Hindlimb muscle (tissue), 1 donor: ENCODE data around the gene DCANP1. TPM values are rescaled to one million over a fixed set of nuclear protein-coding genes. Genes with fewer than 3 reads are reported as not detected.
"Not testable (repeated sequence)": the region's sequence is repeated elsewhere in the genome, so short reads cannot be mapped to it uniquely, and the experiment has no call there.

ENCODE experiments used
- DNase-seq: peaks from one replicate; pipeline ENCODE4 v3.0.0-alpha.2; 2013
- polyA plus RNA-seq: library from polyadenylated mRNA; unstranded; fragments of 120-200 nt; gene quantifications from one replicate; pipeline ENCODE4 v1.2.1, GENCODE V29; 2013; ENCODE audit not compliant: insufficient read length

The DCANP1 gene, protein sequence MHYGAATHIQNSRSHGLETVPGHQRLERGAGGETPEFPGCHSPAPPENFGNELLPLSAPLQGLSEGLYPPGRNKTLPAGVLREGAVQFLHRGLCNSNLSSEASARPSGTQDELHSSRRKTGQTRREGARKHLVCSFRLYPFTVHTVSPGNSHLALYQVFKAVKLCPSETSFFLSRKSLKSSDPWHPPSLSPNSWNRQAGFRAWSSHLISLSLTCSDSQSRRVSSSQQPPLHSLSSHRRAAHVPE
- not detected for polyA plus RNA-seq

DNA sequence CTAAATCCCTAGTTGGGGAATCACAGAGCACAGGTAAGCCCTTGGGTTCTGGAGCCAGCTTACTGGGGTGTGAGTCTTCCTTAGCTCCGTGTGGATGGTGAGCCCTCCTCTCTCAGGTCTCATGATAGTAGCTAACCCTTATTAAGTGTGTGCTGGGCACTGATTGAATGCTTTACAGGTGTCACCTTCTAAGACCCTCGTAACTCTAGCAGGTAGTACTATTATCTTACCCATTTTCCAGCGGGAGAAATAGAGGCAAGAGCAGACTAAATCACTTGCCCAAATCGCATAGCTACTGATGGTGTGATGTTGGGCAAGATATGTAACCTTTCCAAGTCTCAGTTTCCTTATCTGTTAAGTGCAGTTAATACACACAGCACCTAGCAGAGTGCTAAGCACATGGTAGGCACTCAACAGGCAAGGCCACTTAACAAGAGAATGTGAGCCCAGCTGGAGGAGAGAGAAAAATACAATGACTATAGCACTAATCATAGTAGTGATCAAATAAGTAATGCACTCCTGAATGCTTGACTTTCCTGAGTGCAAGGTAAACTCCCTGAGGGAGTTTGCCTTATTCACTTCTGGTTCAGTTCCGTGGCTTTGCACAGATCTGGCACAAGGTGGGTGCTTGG lies at the start of gene DCANP1:
DCANP1 (minus strand) TSS at position 51 of the 632 bp plus-strand sequence. CDS start 240 bp downstream, outside the sequence.
- no peak for DNase-seq

DNA sequence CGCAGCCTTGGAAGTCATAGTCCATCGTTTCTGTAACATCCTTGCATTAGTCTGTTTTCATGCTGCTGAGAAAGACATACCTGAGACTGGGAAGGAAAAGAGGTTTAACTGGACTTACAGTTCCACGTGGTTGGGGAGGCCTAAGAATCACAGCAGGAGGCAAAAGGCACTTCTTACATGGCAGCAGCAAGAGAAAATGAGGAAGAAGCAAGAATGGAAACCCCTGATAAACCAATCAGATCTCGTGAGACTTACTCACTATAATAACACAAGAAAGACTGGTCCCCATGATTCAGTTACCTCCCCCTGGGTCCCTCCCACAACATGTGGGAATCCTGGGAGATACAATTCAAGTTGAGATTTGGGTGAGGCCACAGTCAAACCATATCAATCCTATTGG lies 48.4 kb upstream of the DCANP1 start:
- DNase-seq, result not testable (repeated sequence)

DNA sequence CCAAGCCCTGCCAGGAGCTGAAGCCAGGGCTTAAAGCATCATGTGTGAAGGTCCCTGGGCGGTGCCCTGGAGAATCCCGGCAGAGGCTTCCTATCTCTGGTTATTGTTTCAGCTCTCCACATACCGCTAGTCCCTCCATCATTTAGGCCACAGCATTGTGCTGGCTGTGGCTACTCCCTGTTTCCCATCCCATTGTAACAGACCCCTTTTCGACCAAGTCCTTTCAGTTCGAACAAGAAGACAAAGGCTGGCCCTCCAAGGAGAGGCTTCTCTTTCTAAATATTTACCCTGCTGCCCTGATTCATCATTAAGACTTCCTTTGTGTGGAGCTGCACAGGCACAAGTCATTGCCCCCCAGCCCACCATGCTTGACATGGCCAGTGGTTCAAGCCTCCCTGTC lies 47.0 kb upstream of the DCANP1 start:
- DNase-seq, result no peak

DNA sequence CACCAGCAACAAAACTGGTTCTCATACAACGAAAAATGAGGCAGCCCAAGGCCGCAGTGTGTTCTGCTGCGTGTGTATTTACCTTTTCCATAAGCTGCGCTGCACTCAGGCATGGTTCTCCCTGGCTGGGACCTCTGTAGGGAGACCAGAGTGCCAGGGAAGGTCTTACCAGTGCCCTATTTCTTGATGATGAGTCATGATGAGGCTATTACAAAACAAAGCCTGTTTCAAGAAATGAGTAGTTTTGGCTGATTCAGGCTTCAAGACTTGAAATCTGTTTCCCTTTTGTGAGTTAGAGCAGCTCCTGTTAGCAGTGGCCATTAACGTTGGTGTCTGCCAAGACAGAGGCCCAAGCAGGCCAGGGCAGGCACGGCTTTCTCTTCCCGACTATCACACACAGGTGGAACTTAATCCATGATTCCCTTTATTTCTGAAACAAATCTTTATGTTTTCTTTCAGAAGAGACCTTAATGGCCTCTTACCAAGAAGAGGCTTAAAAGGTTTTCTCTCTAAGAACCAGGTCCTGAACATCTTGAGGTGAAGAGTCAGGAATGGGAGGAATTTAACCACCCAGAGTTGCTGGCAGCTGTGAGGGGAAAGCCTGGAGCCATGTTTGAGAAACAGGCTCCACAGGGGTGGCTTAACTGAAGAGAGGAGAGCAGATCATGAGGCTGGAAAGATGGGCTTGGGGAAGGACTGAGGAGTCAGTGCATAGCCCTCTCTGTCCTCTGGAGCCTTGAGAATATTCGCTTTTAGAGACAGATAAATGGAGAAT lies 46.4 kb upstream of the DCANP1 start:
- no peak for DNase-seq

DNA sequence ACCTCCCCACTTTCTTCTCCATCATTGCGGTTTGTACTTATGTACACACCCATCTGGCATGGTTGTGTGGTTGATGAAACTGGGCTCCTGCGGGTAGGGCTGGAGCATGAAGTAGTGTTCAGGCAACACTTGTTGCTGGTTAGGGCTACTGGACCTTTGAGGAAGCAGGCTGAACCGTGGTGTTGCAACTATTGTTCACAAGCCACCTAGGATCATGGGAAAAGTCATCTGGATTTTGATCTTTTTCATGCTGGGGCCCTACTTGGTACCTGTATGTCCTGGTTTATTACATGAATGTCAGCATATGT lies 45.1 kb upstream of the DCANP1 start:
- DNase-seq, result no peak

DNA sequence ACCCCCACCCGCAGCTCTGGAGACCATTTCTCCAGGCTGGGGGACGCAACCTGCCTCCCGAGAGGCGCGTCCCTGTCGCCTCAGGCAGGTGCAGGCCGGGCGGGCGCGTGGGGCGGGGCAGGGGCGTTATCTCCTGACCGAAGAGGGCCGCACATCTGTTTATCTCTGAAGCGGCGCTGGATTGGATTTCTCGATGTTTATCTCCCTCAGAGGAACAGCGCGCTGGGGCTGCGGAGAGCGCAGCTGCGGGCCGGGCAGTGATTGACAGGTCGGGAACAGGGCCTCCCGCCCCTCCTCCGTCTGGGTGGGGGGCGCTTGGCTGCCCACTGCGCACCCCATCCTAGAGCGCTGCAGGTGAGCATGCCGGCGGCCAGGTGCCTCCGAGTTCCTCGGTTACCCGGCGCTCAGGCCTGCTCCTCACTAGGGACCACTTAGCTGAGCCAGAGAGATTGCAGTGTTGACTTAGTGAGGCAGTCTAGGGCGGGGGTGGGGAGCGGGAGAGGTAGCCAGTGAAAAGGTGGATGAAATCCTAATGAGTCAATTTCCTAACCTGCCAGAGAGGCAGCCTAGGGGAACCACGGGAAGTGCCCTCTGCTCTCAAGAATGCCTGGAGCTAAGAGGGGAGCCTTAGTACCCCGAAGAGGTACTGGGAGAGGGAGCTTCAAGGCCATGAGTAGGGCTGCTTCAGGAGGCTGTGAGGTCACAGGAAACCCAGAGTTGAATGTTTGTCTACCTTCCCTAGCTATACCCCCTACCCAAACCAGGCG lies 44.6 kb upstream of the DCANP1 start:
- no peak for DNase-seq

DNA sequence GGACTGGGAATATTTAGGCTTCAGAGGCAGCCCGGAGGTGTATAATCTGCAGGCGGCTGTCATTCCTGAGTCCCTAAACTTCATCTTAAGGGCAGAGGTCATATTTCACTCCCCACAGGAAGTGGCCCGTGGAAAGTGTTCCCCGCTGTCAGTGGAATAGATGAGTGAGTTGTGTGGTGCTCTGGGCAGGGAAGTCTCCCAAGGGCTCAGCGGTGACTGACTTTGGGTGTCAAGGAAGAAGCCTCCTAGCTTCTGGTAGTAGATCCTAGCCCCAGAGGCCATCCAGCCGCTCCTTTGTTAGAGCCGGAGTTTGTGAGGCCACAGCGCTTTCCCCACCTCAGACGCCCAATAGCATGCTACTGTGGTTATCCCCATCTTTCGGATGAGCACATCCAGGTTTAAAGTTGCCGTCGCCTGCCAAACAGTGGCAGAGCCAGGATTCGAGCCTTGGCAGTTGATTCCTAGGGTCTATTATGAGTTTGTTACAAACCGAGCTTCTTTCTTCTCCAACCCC lies 43.9 kb upstream of the DCANP1 start:
- DNase-seq, result no peak

DNA sequence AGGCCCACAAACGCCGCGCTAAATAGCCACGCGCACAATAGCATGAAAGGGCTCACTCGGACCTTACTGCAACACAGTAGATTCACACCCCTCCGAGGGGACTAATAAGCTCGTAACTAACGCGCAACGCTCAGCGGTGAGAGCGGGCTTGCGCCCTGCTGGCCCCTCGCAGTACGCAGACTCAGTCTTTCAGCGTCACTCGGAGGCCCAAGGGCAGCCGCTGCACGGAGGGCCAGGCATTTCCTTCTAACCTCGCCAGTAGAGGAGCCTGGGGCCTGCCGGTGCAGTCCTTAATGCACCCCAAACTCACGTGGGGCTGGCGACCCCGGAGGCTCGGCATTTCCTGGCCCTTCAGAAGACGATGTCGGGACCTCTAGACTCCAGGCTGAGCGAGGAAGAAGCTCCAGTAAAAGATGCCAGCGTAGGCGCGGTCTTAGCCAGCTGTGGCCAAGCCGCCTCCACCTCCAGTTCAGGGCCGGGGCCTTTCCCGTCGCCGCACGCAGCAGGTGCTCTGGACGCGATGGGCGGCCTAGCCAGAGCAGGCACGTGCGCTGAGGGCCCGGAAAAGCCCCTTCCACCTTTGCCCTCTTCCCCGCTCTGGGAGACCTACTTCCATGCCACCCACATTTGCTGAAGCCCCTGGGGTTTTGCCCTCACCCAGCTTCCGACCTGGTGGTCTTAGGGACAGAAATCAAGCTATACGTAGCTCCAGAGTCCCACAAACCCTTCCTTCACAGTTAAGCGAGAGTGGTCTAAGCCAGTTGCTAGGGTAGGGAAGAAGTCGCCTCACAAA lies 43.3 kb upstream of the DCANP1 start:
- DNase-seq, result no peak

DNA sequence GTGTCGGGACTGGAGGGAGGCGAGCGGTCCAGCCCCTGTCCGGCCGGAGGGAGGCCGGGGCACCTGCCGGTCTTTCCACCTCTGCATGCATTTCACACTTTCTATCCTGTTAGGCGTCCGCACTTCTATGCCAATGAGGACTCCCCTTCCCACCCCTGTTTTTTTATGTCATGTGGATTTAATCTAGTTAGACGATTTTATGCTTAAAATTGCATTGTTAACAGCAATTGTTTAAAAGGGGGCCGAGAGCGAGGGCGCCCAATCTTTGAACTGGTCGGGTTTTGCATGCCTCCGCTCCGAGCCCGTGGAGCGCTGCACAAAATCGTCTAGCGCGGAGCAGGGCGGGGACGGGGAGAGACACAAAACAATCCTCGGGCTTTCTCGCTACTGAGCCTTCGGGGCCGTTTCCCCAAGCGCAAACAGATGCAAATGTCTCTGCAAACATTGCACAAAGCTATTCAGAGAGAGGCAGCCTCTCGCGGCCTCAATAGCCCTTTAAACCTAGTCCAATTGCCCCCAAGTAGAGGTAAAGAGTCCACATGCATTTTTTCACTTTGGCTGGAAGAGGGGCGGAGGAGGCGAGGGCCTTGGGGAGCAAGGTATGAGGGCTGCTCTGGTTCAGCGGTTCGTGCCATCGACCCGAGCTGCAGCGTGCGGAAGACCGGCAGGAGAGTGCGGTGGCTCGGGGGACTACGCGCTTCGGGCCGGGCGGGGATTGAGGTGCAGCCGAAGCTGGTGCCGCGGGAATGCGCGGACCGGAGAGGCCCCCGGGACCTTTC lies 42.5 kb upstream of the DCANP1 start:
- no peak for DNase-seq

DNA sequence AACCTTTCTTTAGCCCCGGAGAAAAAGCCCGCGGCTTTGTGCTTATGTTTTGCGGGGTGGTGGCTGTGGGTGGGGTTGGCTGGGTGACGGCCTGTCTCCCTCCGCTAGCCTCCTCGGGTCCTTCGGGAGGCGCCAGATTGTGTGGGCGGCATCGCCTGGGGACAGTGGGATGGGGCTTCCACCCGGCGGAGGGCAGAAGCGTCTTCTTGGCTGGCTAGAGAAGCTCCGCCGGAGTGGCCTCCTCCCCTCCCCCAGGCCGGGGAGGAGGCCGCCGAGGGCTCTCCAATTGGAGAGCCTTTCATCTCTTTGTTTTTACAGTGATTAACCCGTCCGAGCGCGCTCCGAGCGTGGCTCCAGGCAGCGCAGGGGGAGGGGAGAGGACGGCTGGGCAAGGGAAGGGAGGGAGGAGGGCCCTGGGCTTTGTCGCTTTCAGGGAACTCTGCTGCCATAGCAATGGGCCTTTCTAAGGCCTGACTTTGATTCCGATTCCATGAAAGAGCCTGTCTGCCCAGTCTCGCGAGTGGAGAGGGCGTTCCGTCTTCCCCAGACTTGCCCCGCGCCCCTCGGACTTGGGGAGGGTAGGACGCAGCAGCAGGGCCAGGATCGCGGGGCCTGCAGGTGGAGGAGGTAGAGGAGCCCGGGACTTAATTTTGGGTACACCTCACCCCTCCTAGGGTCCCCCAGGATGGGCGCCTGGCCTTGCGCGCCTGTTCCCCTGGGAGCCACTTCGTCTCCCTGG lies 41.7 kb upstream of the DCANP1 start:
- peak; percentile 23 for DNase-seq

DNA sequence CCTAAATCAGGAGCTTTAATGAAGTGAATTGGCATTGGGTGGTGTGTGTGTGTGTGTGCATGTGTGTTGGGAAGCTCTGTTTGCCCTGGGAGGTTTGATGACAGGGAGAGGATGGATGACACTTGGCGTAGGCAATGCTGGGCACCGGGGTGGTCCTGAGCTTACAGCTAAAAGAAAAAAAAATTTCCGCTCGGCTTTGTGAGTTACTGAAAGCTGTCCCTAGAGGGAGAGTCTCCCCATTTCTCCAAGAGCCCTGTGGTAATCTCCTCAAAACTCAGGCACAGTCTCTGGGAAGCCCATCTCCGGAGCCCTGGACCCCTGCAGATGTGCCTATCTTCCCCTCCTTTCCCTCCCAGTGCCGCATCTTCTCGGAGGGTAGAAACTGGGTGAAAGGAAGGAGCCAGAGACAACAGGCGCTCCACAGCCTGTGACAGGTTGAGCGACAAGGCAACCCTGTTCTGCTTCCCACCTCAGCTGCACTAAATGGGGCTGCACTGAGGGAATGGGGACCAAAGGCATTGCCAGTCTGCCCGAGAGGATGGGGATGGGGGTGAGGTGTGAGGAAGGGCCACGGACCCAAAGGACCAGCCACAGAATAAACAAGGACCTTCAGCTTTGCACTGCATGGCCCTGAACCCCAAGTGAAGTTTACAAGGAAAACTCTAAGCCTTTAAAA lies 40.8 kb upstream of the DCANP1 start:
- no peak for DNase-seq

DNA sequence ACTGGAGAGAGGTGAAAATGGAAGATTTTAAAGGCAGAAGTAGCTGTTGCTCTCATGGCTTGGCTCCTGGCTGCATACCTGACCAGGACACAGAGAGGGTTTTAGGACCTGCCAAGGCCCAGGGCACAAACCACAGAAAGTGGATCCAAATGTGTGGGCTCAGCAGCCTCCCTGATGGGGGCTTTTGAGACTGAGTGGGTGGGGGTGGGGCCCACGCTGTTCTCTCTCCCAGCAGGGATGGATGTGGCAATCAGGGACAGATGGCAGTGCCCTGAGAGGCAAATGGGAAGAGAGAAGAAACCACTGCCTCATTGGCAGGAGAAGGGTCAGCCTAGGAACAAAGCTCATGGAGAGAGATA lies 39.9 kb upstream of the DCANP1 start:
- DNase-seq, result no peak

DNA sequence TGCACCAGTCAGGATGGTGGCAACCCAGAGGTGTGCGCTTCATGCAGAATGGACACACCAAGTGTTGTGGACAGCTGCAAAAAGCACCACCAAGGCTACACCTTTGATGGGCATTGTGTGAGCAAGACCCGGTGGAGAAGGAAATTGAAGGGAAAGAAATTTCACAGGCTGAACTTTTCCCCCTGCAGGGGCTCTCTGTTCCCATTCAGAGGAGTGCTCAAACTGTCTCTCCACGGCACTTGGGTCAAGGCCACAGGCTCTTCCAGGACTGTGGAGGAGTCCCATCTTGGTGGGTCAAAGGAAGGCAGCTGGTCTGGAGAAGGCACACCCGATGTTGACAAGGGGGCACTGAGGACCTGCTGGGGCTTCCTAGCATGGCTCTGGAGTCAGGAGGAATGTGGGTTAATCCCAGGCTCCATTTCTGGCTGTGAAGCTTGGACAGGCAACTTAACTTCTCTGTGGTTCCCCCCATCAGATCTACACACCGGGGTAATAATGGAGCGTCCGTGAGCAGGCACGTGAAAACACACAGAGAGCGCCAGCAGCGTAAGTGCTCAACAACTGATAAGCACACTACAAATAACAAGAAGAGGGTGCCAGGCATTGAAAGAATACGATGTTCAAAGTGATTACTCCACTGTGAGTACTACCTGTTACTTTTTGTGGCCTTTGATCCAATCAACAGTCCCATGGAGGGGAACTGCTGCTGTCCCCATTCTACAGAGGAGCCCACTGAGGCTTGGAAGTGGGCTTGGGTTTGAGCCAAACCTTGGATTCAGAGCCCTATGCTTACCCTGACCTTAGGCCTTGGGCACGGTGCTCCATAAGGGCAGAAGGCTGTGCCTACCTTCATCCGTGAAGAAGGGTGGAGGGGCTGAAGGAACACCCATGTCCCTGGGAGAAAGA lies 39.2 kb upstream of the DCANP1 start:
- DNase-seq, result no peak

DNA sequence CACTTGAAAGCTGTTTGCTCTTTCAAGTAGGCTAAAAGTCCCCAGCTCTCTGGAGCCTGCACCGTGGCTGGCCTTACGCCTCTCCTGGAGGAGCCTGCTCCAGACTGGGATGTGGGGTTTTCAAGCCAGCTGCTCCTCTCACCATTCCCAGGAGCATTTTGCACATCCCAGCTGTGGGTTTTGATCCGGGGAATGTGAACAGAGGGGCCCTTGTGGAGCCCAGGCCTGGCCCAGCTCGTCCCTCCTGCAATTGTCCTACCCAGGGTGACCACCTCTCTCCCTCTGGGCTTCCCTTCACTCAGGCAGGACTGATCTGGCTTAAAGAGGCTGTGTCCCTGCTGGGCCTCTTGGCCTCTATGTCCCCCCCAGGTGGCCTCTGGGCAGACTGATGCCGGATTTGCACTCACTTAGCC lies 37.5 kb upstream of the DCANP1 start:
- DNase-seq, result no peak

DNA sequence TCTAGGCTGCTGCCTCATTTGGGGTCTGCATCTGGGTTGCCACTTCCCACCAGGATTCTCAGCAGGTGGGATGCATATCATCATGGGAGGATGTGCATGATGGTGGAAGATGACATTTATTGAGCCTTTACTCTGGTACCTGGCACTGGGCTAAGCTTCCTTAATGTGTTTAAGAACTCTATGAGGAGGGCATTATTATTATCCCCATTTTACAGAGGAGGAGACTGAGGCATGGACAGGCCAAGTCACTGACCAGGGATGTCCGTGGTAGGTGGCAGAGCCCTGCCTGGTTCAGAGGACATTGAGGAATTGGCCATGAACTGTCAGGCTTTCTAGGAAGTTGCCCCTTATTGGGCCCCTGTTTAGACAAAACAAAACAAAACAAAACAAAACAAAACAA lies 36.1 kb upstream of the DCANP1 start:
- DNase-seq, result no peak

DNA sequence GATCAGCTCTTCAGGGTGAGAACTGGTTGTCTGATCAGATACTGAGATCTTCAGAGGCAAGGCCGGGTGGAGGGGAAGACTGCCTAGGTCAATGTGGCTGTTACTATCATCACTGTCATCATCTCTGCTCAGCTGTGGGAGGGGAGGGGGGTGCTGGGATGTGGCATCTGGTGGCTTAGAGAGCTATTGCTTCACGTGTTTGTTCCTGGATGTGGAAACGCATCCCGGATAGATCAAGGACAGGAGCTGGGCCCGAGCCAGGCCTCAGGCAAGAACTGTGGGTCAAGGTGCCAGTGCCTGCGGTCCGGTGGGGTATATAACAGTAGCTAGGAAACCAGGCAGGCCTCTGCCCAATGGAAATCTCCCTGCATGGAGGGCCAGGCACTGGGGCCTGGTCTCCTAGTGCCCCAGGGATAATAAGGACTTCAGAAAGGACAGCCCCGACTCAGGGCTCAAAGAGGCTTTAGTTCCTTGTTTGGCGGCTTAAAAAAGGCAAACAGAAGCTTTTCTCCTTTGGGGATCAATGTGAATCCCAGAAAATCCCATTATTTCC lies 35.3 kb upstream of the DCANP1 start:
- DNase-seq, result no peak

DNA sequence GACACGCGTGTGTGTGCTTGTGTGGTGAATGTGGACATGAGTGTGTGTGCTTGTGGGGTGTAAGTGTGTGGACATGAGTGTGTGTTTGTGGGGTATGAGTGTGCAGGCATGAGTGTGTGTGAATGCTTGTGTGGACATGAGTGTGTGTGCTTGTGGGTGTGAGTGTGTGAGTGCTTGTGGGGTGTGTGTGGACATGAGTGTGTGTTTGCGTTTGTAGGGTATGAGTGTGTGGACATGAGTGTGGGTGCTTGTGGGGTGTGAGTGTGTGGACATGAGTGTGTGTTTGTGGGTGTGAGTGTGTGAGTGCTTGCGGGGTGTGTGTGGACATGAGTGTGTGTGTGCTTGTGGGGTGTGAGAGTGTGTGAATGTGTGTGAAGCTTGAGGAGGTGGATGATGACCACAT lies 34.8 kb upstream of the DCANP1 start:
- no peak for DNase-seq

DNA sequence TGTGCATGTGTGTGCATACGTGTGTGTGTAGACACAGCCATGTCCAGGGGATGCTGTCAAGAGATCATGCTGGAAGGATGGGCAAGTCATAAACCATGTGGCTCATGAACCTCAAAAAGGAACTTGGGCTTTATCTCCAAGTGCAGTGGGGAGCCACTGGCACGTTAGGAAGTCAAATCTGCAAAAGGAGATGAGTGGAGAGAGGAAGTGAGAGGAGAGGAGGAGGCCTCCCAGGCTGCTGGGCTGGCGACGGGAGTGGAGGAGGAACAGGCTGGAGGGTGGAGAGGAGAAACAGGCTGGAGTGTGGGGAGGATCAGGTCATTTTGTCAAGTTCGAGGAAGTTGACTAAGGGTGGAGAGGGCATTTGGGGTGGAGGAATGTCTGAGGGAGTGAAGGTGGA lies 34.2 kb upstream of the DCANP1 start:
- DNase-seq, result no peak

DNA sequence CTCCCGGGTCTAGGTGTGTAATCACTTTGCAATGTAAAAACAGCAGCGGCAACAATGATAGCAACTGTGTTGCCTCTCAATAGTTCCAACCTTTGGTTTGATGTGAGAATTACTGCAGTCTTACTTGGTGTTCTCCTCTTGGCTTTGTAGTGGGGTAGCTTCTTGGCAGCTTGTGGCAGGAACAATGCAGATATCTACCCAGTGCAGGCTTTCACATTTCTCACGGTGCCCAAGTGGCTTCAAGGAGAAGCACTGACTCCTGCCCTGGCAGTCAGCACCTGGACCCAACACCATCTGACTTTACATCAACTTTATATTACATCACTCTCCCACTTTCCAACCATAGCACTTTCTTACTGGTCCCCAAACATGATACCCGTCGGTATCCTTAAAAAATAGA lies 33.4 kb upstream of the DCANP1 start:
- DNase-seq, result no peak
